Fibroblast of the aortic adventitia (primary cell): Measurements from ENCODE around the gene PALD1. TPM values are rescaled to one million over a fixed set of nuclear protein-coding genes. Genes with fewer than 3 reads are reported as not detected.

Experiments
- DNase-seq: peaks from one replicate; pipeline ENCODE4 v3.0.0-alpha.2; 2010; ENCODE audit warnings: low read depth
- H3K4me3 ChIP-seq: 2 replicates; pipeline ENCODE4 v1.5.1; 2011; ENCODE audit warnings: low read depth, mild to moderate bottlenecking, control low read depth, low read length, moderate library complexity
- total RNA-seq: library from RNA; depleted of rRNA; stranded (reverse); fragments of >200 nt; gene quantifications from 2 replicates; pipeline ENCODE4 v1.2.3, GENCODE V29; 2012; ENCODE audit warnings: low replicate concordance
- TF ChIP-seq, protein P1 (sequence below): IDR thresholded peaks from 2 replicates; pipeline ENCODE4 v1.5.1; 2011; ENCODE audit warnings: mild to moderate bottlenecking, low read length, control low read depth, inconsistent platforms; ENCODE audit not compliant: insufficient read depth

Gene PALD1
- total RNA-seq, 1 donor, result 0.18 TPM

DNA sequence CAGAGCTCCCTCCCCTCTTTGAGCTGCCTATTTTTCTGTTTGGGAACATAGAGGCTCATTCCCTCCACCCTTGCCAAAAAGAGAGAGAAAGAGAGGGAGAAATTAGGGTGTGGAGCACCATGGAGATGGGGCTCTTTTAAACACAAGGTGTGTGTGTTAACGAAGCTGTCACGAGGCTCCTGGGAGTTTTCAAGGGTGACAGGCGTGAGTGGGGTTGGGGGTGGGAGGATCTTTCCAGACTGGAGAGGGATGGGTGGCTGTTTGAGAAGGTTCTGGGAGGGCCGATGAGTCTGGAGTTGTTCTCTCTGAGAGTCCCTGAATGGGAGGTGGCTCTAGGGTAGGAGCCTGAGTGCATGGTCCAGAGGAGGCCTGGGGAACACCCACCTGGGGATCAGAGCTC is 45.0 kb downstream of the PALD1 start:
- no peak overlapping the region for H3K4me3 ChIP-seq
- TF ChIP-seq, protein P1, sequence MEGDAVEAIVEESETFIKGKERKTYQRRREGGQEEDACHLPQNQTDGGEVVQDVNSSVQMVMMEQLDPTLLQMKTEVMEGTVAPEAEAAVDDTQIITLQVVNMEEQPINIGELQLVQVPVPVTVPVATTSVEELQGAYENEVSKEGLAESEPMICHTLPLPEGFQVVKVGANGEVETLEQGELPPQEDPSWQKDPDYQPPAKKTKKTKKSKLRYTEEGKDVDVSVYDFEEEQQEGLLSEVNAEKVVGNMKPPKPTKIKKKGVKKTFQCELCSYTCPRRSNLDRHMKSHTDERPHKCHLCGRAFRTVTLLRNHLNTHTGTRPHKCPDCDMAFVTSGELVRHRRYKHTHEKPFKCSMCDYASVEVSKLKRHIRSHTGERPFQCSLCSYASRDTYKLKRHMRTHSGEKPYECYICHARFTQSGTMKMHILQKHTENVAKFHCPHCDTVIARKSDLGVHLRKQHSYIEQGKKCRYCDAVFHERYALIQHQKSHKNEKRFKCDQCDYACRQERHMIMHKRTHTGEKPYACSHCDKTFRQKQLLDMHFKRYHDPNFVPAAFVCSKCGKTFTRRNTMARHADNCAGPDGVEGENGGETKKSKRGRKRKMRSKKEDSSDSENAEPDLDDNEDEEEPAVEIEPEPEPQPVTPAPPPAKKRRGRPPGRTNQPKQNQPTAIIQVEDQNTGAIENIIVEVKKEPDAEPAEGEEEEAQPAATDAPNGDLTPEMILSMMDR, result no peak
- DNase-seq, result no peak

- H3K4me3 ChIP-seq, result no peak overlapping the region
- TF ChIP-seq, protein P1, result no peak
- DNase-seq, result no peak
Observed at GRCh38 chr10:70528314-70528713, 49.7 kb downstream of the PALD1 start.

DNA sequence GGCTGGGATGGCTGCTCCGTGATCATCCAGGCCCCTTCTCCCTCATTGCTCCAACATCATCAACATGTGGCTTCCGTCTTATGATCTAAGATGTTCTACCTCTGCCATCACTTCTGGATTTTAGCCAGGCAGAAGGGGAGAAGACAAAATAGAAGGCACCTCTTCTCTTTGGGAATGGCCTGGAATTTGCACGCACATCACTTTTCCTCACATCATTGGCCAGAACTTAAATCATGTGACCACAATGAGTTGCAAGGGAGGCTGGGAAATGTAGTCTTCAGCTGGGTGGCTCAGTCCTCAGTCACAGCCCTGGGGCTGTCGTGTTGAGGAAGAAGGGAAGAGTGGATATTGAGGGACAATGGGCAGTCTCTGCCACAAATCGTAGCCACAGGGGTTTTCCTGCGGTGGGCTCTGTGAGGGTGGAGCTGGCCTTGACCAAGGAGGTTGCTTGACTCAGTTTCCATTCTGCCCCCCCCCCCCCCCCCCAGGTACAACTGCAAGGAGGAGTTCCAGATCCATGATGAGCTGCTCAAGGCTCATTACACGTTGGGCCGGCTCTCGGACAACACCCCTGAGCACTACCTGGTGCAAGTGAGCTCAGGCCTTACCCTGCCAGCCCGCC is 50.3 kb downstream of the PALD1 start:
- TF ChIP-seq, protein P1, result no peak
- DNase-seq, result peak; percentile 58
- H3K4me3 ChIP-seq, result no peak overlapping the region

DNA sequence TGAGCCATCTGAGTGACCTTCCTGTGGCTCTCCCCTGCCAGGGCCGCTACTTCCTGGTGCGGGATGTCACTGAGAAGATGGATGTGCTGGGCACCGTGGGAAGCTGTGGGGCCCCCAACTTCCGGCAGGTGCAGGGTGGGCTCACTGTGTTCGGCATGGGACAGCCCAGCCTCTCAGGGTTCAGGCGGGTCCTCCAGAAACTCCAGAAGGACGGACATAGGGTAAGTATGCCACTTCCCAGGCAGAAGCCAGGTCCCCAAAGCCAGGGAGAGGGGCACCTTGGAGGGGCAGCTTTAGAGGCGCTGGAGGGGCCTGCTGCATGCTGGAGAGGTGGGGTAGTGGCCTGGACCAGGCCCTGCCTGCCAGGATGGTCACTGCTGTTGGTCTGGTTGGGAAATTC is 51.3 kb downstream of the PALD1 start:
- TF ChIP-seq, protein P1, result no peak

DNA sequence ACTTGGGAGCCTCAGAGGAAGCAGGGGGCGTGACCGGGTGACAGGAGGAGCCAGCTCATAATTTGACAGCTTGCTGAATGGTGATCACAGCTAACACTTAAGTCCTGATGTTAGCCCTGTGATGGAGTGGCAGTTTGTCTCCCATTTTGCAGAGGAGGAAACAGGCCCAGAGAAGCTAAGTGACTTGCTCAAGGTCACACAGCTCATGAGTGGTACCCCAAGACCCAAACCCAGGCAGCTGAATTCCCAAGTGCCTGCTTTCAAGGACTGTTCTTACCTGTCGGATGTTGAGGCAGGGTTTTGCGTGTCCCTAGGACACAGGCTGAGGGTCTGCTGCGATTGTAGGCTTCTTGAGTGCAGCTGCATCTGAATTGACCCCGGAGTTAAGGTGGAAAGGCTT is 51.7 kb downstream of the PALD1 start:
- no peak for DNase-seq
- H3K4me3 ChIP-seq, result no peak overlapping the region
- TF ChIP-seq, protein P1, result no peak

More for the DNA sequence above, 51.3 kb downstream of the PALD1 start:
- no peak for DNase-seq
- H3K4me3 ChIP-seq, result no peak overlapping the region

GRCh38 chr10:70532554-70533188 is 54.1 kb downstream of the PALD1 start:
- H3K4me3 ChIP-seq, result no peak overlapping the region
- TF ChIP-seq, protein P1, result no peak
- no peak for DNase-seq

- no peak overlapping the region for H3K4me3 ChIP-seq
- TF ChIP-seq, protein P1, result no peak
- no peak for DNase-seq
Observed at GRCh38 chr10:70533189-70533558, 54.6 kb downstream of the PALD1 start.
